Stimulated activated CD4-positive, alpha-beta T cell treated with anti-CD3 and anti-CD28 coated beads, TNF-alpha, amount 100 ng/mL, for 48 hours (primary cell): Measurements from ENCODE around the gene HYAL3.

Experiments used
- DNase-seq, 3 donors: peaks; one replicate each; pipeline ENCODE4 v3.0.0-alpha.2; 2020; ENCODE audit warnings: low read depth in 3 of 3

Gene HYAL3

GRCh38 chr3:50327943-50328691 lies 28.9 kb upstream of the HYAL3 start, which contains the start of gene TUSC2:
TUSC2 (minus strand) TSS chr3:50328223; CDS start chr3:50328099, 124 bp downstream.
- peak; percentile 86 to 93 (median 92) for DNase-seq

- DNase-seq, result no peak
Observed at GRCh38 chr3:50327129-50327528, 27.9 kb upstream of the HYAL3 start.

GRCh38 chr3:50326182-50326541 lies 27.0 kb upstream of the HYAL3 start:
- no peak for DNase-seq

GRCh38 chr3:50325497-50326181 lies 26.4 kb upstream of the HYAL3 start:
- no peak for DNase-seq

GRCh38 chr3:50325113-50325480 lies 25.9 kb upstream of the HYAL3 start:
- no peak for DNase-seq

- DNase-seq, result peak in 1 of 3 donors; percentile 30
Observed at GRCh38 chr3:50324351-50325112, 25.3 kb upstream of the HYAL3 start.

GRCh38 chr3:50323614-50324199 lies 24.5 kb upstream of the HYAL3 start:
- DNase-seq, result no peak

GRCh38 chr3:50323092-50323600 lies 23.9 kb upstream of the HYAL3 start:
- no peak for DNase-seq

GRCh38 chr3:50322386-50323091 lies 23.3 kb upstream of the HYAL3 start, which contains the start of gene HYAL2:
HYAL2 (minus strand) TSS chr3:50322745; CDS start chr3:50320489, 2,256 bp downstream.
- no peak for DNase-seq

- no peak for DNase-seq
Observed at GRCh38 chr3:50322115-50322385, 22.8 kb upstream of the HYAL3 start.

GRCh38 chr3:50321336-50322114 lies 22.3 kb upstream of the HYAL3 start:
- DNase-seq, result peak; percentile 69 to 80 (median 70)

- peak in 1 of 3 donors; percentile 28 for DNase-seq
Observed at GRCh38 chr3:50320853-50321335, 21.7 kb upstream of the HYAL3 start.

- no peak for DNase-seq
Observed at GRCh38 chr3:50319894-50320625, 20.9 kb upstream of the HYAL3 start.

GRCh38 chr3:50319181-50319893 lies 20.1 kb upstream of the HYAL3 start:
- DNase-seq, result no peak

GRCh38 chr3:50318615-50319014 lies 19.4 kb upstream of the HYAL3 start:
- DNase-seq, result no peak

GRCh38 chr3:50318163-50318562 lies 19.0 kb upstream of the HYAL3 start:
- DNase-seq, result no peak

- no peak for DNase-seq
Observed at GRCh38 chr3:50317300-50317699, 18.1 kb upstream of the HYAL3 start.

- DNase-seq, result no peak
Observed at GRCh38 chr3:50316657-50317242, 17.5 kb upstream of the HYAL3 start.

- DNase-seq, result no peak
Observed at GRCh38 chr3:50314816-50315215, 15.6 kb upstream of the HYAL3 start.
